NB4 (cell line): Measurements from ENCODE around the gene GMNC.

ENCODE experiments used
- POLR2A ChIP-seq: IDR thresholded peaks from 2 replicates; pipeline ENCODE4 v1.6.1; 2011; ENCODE audit warnings: mild to moderate bottlenecking; ENCODE audit not compliant: insufficient read length; ENCODE audit errors: extremely low read depth
- TF ChIP-seq, protein P1 (sequence below): IDR thresholded peaks from one replicate; pipeline ENCODE4 v1.5.1; 2012; ENCODE audit warnings: low read depth, low read length

DNA sequence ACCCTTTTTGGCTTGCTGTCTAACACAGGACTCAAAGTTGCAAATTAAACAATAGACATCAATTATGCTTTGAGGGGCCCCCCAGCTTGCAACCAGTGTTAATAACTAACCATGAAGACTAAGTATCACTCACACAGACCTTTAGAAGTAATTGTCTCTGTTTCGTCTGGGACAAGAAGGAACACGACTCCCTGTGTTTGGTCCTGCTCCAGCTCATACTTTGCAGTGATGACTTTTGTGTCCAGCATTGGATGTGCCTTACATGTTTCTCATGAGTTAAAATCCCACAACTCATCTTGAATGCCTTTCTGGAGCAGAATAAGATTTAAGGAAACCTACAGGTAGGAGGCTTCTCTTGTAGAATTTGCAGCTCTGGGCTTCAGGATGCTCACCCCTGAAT, 53.1 kb downstream of the GMNC start:
- TF ChIP-seq, protein P1, sequence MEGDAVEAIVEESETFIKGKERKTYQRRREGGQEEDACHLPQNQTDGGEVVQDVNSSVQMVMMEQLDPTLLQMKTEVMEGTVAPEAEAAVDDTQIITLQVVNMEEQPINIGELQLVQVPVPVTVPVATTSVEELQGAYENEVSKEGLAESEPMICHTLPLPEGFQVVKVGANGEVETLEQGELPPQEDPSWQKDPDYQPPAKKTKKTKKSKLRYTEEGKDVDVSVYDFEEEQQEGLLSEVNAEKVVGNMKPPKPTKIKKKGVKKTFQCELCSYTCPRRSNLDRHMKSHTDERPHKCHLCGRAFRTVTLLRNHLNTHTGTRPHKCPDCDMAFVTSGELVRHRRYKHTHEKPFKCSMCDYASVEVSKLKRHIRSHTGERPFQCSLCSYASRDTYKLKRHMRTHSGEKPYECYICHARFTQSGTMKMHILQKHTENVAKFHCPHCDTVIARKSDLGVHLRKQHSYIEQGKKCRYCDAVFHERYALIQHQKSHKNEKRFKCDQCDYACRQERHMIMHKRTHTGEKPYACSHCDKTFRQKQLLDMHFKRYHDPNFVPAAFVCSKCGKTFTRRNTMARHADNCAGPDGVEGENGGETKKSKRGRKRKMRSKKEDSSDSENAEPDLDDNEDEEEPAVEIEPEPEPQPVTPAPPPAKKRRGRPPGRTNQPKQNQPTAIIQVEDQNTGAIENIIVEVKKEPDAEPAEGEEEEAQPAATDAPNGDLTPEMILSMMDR, result no peak
- no peak for TF ChIP-seq POLR2A
